GM12865 (cell line): ENCODE results near the gene GALM.

ENCODE experiments used
- DNase-seq: peaks from one replicate; pipeline ENCODE4 v3.0.0; 2010; ENCODE audit warnings: low read depth
- H3K4me3 ChIP-seq: 2 replicates; pipeline ENCODE4 v1.5.1; 2011; ENCODE audit warnings: mild to moderate bottlenecking, low read depth, low read length, control low read depth
- TF ChIP-seq, protein P1 (sequence below): IDR thresholded peaks from 2 replicates; pipeline ENCODE4 v1.5.1; 2011; ENCODE audit warnings: low read length, control low read depth, low read depth, inconsistent platforms; ENCODE audit not compliant: insufficient read depth; ENCODE audit errors: missing control alignments

GALM gene

DNA sequence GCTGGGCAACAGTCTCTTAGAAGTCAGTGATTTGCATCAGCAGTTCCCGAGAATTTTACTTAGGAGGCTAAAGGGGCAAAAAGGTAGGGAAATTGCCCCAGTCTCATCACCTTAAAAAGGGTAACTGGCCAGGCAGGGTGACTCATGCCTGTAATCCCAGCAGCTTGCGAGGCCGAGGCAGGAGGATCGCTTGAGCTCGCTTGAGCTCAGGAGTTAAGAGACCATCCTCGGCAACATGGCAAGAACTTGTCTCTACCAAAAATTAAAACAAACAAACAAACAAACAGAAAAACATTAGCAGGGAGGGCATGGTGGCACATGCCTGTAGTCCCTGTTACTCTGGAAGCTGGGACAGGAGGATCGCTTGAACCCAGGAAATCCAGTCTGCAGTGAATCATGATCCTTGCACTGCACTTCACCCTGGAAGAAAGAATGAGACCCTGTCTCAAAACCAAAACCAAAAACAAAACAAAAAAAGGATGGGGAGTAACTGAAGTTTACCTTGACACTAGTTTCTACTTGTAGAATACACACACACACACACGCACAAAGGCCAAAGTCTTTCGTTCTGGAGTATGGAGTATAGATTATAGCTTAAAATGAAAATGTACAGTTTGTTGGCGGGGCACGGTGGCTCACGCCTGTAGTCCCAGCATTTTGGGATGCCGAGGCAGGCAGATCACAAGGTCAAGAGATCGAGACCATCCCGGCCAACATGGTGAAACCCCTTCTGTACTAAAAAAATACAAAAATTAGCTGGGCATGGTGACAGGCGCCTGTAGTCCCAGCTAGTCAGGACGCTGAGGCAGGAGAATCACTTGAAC is 109.4 kb downstream of the GALM start:
- DNase-seq, result no peak
- TF ChIP-seq, protein P1, sequence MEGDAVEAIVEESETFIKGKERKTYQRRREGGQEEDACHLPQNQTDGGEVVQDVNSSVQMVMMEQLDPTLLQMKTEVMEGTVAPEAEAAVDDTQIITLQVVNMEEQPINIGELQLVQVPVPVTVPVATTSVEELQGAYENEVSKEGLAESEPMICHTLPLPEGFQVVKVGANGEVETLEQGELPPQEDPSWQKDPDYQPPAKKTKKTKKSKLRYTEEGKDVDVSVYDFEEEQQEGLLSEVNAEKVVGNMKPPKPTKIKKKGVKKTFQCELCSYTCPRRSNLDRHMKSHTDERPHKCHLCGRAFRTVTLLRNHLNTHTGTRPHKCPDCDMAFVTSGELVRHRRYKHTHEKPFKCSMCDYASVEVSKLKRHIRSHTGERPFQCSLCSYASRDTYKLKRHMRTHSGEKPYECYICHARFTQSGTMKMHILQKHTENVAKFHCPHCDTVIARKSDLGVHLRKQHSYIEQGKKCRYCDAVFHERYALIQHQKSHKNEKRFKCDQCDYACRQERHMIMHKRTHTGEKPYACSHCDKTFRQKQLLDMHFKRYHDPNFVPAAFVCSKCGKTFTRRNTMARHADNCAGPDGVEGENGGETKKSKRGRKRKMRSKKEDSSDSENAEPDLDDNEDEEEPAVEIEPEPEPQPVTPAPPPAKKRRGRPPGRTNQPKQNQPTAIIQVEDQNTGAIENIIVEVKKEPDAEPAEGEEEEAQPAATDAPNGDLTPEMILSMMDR, result no peak
- no peak overlapping the region for H3K4me3 ChIP-seq

DNA sequence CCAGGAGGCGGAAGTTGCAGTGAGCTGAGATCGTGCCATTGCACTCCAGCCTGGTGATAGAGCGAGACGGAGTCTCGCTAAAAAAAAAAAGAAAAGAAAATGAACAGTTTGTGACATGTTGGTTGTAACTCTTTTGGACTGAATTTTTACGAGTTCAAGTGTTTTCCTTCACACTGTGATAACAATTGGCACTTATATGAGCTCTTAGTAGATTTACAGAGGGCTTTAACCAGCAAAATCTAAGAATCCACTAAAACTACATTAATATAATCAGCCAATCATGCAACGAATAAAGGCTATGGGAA is 110.0 kb downstream of the GALM start:
- TF ChIP-seq, protein P1, result no peak
- DNase-seq, result no peak
- no peak overlapping the region for H3K4me3 ChIP-seq

DNA sequence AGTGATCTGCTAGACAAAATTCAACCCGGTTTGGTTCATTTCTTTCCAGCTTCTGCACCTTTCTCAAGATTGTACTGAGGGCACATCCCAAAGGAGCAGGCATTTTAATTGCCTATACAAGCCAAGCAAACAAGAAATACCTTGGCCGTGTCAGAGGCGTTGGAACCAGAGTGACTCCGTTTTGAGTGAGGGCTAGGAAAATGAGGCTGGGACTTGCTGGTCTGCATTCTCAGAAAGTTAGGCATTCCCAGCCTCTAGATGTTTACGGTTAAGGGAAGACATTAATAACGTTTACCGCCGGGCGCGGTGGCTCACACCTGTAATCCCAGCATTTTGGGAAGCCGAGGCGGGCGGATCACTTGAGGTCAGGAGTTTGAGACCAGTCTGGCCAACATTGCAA is 110.6 kb downstream of the GALM start:
- no peak overlapping the region for H3K4me3 ChIP-seq
- DNase-seq, result no peak

GRCh38 chr2:38778687-38779082 is 112.8 kb downstream of the GALM start:
- TF ChIP-seq, protein P1, result no peak
- no peak for DNase-seq
- peak overlapping the region; percentile 97 for H3K4me3 ChIP-seq

More for the DNA sequence above, 110.6 kb downstream of the GALM start:
- TF ChIP-seq, protein P1, result no peak

GRCh38 chr2:38783586-38783985 is 117.7 kb downstream of the GALM start:
- TF ChIP-seq, protein P1, result no peak
- H3K4me3 ChIP-seq, result no peak overlapping the region
- no peak for DNase-seq
